ENCODE measurements around the gene MAP3K21.

DNA sequence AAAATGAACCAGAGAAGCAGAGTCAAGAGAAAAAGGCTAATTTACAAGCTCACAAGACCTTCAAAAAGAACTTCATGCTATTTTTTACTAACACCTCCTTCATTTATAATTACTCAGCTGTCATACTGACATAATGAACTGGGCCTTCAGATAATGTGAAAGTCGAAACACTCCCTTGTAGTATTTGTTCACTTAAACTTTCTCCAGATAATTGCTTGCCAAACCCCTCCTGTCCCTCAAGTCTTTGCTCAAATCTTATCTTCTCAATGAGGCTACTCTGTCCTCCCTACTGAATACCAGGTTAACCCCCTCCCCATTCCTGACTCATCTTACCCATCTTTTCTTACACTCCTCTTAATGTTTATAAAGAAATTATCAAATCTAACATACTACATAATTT is 11.1 kb upstream of the MAP3K21 start:
- TF ChIP-seq CTCF (IDR thresholded peaks at IDR 0.05 in 4 of 5, conservative IDR thresholded peaks at IDR 0.05 in 1 of 5) (no peak), POLR2A (IDR thresholded peaks at IDR 0.05) (no peak)

Measured in gastrocnemius medialis (tissue), 4 donors.